ENCODE results near the gene GTF2IRD1.

GTF2IRD1 gene

DNA sequence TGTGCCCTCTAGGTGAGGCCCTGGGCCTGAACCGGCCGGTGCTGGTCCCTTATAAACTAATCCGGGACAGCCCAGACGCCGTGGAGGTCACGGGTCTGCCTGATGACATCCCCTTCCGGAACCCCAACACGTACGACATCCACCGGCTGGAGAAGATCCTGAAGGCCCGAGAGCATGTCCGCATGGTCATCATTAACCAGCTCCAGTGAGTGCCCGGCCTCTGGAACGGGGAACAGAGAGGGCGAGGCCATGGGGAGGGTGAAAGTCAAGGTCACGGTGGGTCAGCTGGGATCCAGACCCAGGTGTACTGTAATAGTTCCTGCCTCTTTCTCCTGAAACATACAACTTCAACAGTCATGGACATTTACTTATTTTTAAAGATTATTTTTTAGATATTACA, 137.1 kb downstream of the GTF2IRD1 start:
- TF ChIP-seq REST (IDR thresholded peaks at IDR 0.05; ENCODE audit: insufficient read depth in 1 of 2, low read depth in 2 of 2, low read length in 2 of 2) (no peak), FOXP2 (optimal IDR thresholded peaks at IDR 0.05; ENCODE audit: borderline replicate concordance, extremely low read depth, extremely low read length, insufficient read depth) (no peak), SIN3A (IDR thresholded peaks at IDR 0.05; ENCODE audit: borderline replicate concordance, insufficient read depth, low read length) (no peak), TAF1 (IDR thresholded peaks at IDR 0.05; ENCODE audit: borderline replicate concordance, insufficient read depth, low read length) (no peak), POLR2AphosphoS5 (IDR thresholded peaks at IDR 0.05; ENCODE audit: low read depth, low read length) (no peak)

DNA sequence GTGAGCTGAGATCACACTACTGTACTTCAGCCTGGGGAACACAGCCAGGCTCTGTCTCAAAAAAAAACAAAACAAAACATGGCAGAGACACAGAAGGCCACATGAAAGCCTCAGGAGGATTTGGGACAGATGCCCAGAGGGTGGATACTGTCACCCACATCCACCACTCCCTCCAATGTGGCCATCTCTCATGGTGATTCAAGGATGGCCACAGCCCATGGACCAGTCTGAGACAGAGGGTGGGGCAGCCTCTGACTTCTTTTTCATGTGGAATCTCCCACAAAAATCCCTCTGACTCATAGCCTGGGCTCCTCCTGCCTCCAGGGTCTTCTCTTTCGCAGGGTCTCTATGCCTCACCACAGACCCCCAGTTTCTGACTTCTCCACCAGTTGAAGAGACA, 144.9 kb downstream of the GTF2IRD1 start:
- TF ChIP-seq POLR2AphosphoS5 (IDR thresholded peaks at IDR 0.05; ENCODE audit: low read depth, low read length), result no peak
- no peak for TF ChIP-seq TAF1 (IDR thresholded peaks at IDR 0.05; ENCODE audit: borderline replicate concordance, insufficient read depth, low read length)

- TF ChIP-seq REST (IDR thresholded peaks at IDR 0.05; ENCODE audit: insufficient read depth in 1 of 2, low read depth in 2 of 2, low read length in 2 of 2), result no peak
- TF ChIP-seq SIN3A (IDR thresholded peaks at IDR 0.05; ENCODE audit: borderline replicate concordance, insufficient read depth, low read length), result no peak
- no peak for TF ChIP-seq FOXP2 (optimal IDR thresholded peaks at IDR 0.05; ENCODE audit: borderline replicate concordance, extremely low read depth, extremely low read length, insufficient read depth)
- no peak for TF ChIP-seq TAF1 (IDR thresholded peaks at IDR 0.05; ENCODE audit: borderline replicate concordance, insufficient read depth, low read length)
- TF ChIP-seq POLR2AphosphoS5 (IDR thresholded peaks at IDR 0.05; ENCODE audit: low read depth, low read length), result no peak
These were observed 145.5 kb downstream of the GTF2IRD1 start for GRCh38 chr7:74599244-74599643.

DNA sequence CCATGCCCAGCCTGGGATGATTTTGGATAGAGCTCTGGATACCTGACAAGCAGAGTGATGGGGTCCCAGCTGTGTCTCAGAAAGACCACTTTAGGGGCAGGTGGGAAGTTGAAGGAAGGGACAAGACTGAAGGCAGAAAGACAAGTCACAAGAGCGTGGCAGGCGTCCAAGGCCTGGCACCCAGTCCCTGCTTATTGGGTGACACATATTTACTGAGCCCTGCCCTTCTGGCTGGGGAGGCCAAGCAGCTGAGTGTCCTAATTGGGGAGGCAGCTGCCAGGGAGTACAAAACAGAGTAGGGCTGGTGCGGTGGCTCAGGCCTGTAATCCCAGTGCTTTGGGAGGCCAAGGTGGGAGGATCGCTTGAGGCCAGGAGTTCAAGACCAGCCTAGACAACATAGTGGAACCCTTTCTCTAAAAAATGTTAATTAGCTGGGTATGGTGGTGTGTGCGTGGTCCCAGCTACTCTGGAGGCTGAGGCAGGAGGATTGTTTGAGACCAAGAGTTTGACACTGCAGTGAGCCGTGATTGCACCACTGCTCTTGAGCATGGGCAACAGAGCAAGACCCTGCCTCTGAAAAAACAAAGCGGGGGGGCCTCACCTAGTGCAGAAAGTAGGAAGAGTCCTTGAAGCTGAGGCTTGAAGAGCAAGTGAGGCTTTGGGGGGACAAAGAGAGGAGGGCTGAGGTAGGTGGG, 150.8 kb downstream of the GTF2IRD1 start:
- no peak for TF ChIP-seq SIN3A (IDR thresholded peaks at IDR 0.05; ENCODE audit: borderline replicate concordance, insufficient read depth, low read length)
- TF ChIP-seq TAF1 (IDR thresholded peaks at IDR 0.05; ENCODE audit: borderline replicate concordance, insufficient read depth, low read length), result no peak
- no peak for TF ChIP-seq POLR2AphosphoS5 (IDR thresholded peaks at IDR 0.05; ENCODE audit: low read depth, low read length)
- TF ChIP-seq REST (IDR thresholded peaks at IDR 0.05; ENCODE audit: insufficient read depth in 1 of 2, low read depth in 2 of 2, low read length in 2 of 2), result no peak
- no peak for TF ChIP-seq FOXP2 (optimal IDR thresholded peaks at IDR 0.05; ENCODE audit: borderline replicate concordance, extremely low read depth, extremely low read length, insufficient read depth)

DNA sequence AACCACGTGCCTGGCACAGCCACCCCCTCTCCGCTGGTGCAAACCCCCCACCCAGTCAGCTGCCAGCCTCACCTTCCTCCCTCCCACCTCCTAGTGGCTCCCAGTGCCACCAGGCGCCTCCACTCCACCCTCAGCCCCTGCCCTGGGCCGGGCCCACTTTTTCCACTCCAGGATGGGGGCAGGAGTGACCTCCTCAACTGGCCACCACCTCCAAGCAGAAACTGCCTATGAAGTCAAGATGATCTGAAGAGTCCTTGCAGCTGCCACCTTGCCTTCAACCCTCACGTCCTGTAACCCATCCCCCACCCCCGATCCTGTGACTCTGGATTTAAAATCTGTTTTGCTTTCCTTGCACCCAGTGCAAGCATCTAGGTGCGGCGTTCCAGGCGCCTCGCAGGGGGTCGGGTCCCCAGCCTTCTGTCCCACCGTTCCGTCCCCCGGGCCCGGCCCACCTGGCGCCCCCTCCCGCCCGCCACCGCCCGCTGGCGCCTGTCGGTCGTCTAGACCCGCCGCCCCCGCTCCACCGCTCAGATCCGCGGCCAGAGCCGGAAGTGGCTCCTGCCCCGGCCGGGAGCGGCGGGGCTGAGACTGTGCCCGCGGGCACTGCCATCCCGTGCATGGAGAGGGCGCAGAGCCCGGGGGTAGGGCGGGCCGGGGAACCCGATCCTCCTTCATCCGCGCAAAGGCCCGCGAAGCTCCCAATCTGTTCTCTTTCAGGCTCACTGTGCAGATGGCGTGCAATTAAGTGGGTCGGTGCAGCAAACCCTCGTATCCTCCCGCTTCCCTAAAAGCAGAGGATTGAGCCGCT, 152.6 kb downstream of the GTF2IRD1 start:
- TF ChIP-seq TAF1 (IDR thresholded peaks at IDR 0.05; ENCODE audit: borderline replicate concordance, insufficient read depth, low read length) (no peak), SIN3A (IDR thresholded peaks at IDR 0.05; ENCODE audit: borderline replicate concordance, insufficient read depth, low read length) (no peak), FOXP2 (optimal IDR thresholded peaks at IDR 0.05; ENCODE audit: borderline replicate concordance, extremely low read depth, extremely low read length, insufficient read depth) (no peak), POLR2AphosphoS5 (IDR thresholded peaks at IDR 0.05; ENCODE audit: low read depth, low read length) (no peak), REST (IDR thresholded peaks at IDR 0.05; ENCODE audit: insufficient read depth in 1 of 2, low read depth in 2 of 2, low read length in 2 of 2) (no peak)

Data from PFSK-1 (cell line).